Fibroblast of lung (primary cell): ENCODE data around the gene KIAA1217.

ENCODE experiments used
- EZH2 ChIP-seq: IDR thresholded peaks from 2 replicates; pipeline ENCODE4 v1.5.1; 2012; ENCODE audit warnings: low read length, control low read depth, mild to moderate bottlenecking; ENCODE audit errors: missing control alignments
- TF ChIP-seq, protein P1 (sequence below), 2 donors: IDR thresholded peaks in 1 of 2; conservative IDR thresholded peaks in 1 of 2; 1 replicate in 1 of 2; 2 replicates in 1 of 2; pipeline ENCODE4 v1.5.1; 2011 to 2012; ENCODE audit warnings: low read length in 2 of 2, control low read depth in 1 of 2, inconsistent platforms in 1 of 2, low read depth in 1 of 2, mild to moderate bottlenecking in 1 of 2

DNA sequence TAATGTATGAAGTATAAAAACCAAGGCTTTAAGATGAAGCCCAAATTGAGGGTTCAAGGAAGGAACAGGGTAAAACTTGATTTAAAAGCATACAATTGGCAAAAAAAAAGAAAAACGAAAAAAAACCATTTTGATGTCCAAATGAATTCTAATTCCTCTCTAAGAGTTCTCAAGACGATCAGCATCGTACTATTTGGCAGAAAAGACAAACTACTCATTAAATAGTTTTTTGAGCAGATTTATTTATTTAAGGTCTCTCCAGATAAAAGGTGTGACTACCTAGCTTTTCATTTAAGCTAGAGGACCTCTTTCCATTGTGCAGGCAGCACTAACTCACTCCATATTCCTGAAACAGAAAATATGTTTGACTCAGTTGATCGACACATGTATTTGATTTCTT lies 245.0 kb downstream of the KIAA1217 start:
- TF ChIP-seq, protein P1, sequence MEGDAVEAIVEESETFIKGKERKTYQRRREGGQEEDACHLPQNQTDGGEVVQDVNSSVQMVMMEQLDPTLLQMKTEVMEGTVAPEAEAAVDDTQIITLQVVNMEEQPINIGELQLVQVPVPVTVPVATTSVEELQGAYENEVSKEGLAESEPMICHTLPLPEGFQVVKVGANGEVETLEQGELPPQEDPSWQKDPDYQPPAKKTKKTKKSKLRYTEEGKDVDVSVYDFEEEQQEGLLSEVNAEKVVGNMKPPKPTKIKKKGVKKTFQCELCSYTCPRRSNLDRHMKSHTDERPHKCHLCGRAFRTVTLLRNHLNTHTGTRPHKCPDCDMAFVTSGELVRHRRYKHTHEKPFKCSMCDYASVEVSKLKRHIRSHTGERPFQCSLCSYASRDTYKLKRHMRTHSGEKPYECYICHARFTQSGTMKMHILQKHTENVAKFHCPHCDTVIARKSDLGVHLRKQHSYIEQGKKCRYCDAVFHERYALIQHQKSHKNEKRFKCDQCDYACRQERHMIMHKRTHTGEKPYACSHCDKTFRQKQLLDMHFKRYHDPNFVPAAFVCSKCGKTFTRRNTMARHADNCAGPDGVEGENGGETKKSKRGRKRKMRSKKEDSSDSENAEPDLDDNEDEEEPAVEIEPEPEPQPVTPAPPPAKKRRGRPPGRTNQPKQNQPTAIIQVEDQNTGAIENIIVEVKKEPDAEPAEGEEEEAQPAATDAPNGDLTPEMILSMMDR (conservative IDR thresholded peaks at IDR 0.05 in 1 of 2, IDR thresholded peaks at IDR 0.05 in 1 of 2; ENCODE audit: low read depth in 1 of 2, low read length in 2 of 2), result no peak
- TF ChIP-seq EZH2, result no peak
